ENCODE results near the gene BRD4.

DNA sequence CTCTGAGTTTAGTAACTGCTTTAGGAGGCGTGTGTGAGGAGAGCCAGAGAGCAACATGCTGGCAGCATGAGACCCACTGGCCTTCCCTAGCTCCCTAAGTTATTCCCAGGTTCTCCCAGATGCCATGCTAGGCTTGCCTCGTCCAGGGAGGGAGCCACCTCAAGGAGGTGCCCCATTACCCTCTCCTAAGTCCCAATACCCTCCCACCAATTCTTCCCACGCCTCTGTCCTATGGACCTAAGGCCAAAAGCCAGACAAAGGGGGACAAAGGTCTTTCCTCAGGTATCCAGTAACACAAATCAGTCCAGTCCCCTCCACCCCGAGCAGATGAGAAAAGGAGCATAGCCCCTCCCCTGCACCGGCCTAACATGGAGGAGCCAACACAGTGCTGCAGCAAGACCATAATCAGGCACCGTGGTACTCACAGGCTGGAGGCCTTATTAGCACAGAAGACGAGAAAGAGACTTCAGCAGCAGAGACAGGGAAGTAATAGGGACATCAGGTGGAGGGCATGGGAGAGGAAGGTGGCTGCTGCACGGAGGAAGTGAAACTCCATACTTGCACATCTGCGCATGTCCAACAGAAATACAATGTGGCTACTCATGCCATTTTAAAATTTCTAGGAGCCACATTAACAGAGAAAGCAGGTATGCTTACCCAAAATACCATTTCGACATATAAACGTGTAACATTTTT, 46.3 kb downstream of the BRD4 start:
- TF ChIP-seq, protein P1, sequence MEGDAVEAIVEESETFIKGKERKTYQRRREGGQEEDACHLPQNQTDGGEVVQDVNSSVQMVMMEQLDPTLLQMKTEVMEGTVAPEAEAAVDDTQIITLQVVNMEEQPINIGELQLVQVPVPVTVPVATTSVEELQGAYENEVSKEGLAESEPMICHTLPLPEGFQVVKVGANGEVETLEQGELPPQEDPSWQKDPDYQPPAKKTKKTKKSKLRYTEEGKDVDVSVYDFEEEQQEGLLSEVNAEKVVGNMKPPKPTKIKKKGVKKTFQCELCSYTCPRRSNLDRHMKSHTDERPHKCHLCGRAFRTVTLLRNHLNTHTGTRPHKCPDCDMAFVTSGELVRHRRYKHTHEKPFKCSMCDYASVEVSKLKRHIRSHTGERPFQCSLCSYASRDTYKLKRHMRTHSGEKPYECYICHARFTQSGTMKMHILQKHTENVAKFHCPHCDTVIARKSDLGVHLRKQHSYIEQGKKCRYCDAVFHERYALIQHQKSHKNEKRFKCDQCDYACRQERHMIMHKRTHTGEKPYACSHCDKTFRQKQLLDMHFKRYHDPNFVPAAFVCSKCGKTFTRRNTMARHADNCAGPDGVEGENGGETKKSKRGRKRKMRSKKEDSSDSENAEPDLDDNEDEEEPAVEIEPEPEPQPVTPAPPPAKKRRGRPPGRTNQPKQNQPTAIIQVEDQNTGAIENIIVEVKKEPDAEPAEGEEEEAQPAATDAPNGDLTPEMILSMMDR (IDR thresholded peaks at IDR 0.05; ENCODE audit: poor library complexity, severe bottlenecking): no peak
- TF ChIP-seq EZH2 (IDR thresholded peaks at IDR 0.05; ENCODE audit: borderline replicate concordance, insufficient read depth, low read length, poor library complexity, severe bottlenecking) (no peak), TAF1 (IDR thresholded peaks at IDR 0.05; ENCODE audit: low read depth) (no peak)

All from neural cell (in vitro differentiated cells).